Neural progenitor cell (in vitro differentiated cells): Measurements from ENCODE around the gene CREG1. TPM values are rescaled to one million over a fixed set of nuclear protein-coding genes. Genes with fewer than 3 reads are reported as not detected.
A peak's percentile ranks its signal among the peaks of the same experiment; 100 is the strongest.

Experiments
- DNase-seq: peaks from one replicate; pipeline ENCODE4 v3.0.0-alpha.2; 2016; ENCODE audit warnings: low spot score
- H2AFZ ChIP-seq: fragments of 200-600 bp; sonication (generic); replicated peaks from 2 replicates; pipeline ENCODE4 v1.6.1; 2016; ENCODE audit warnings: antibody characterized with exemption
- H3F3A ChIP-seq: fragments of 200-600 bp; sonication (generic); 2 replicates; pipeline ENCODE4 v1.6.1; 2016; ENCODE audit warnings: antibody characterized with exemption, low read depth
- H3K27ac ChIP-seq: fragments of 200-600 bp; sonication (generic); 2 replicates; pipeline ENCODE4 v1.5.1; 2016; ENCODE audit warnings: mild to moderate bottlenecking
- H3K27me3 ChIP-seq: fragments of 200-600 bp; sonication (generic); 2 replicates; pipeline ENCODE4 v1.6.1; 2016; ENCODE audit warnings: mild to moderate bottlenecking, moderate library complexity
- H3K36me3 ChIP-seq: fragments of 200-600 bp; sonication (generic); 2 replicates; pipeline ENCODE4 v1.5.1; 2016
- H3K4me1 ChIP-seq: fragments of 200-600 bp; sonication (generic); 2 replicates; pipeline ENCODE4 v1.6.1; 2016; ENCODE audit warnings: mixed run types
- H3K4me2 ChIP-seq: fragments of 200-600 bp; sonication (generic); 2 replicates; pipeline ENCODE4 v1.6.1; 2016
- H3K4me3 ChIP-seq: fragments of 200-600 bp; sonication (generic); 2 replicates; pipeline ENCODE4 v1.5.1; 2016
- H3K79me2 ChIP-seq: fragments of 200-600 bp; sonication (generic); 2 replicates; pipeline ENCODE4 v1.6.1; 2016; ENCODE audit warnings: low read depth
- H3K9ac ChIP-seq: fragments of 200-600 bp; sonication (generic); 2 replicates; pipeline ENCODE4 v1.6.1; 2016
- H3K9me3 ChIP-seq: fragments of 200-600 bp; sonication (generic); 2 replicates; pipeline ENCODE4 v1.5.1; 2016; ENCODE audit warnings: low read depth
- H4K20me1 ChIP-seq: fragments of 200-600 bp; sonication (generic); 2 replicates; pipeline ENCODE4 v1.6.1; 2016; ENCODE audit warnings: low read depth
- H3K27ac Mint-ChIP-seq: 3 replicates; pipeline ENCODE4 v1.8.0; 2021; ENCODE audit warnings: mixed read lengths
- H3K27me3 Mint-ChIP-seq: 2 replicates; pipeline ENCODE4 v1.8.0; 2022; ENCODE audit warnings: low read depth, mild to moderate bottlenecking, inconsistent platforms, moderate library complexity, mixed read lengths; ENCODE audit not compliant: insufficient read depth
- H3K36me3 Mint-ChIP-seq: 3 replicates; pipeline ENCODE4 v1.8.0; 2021; ENCODE audit warnings: mixed read lengths
- H3K4me1 Mint-ChIP-seq: 3 replicates; pipeline ENCODE4 v1.8.0; 2021; ENCODE audit warnings: mixed read lengths
- H3K4me3 Mint-ChIP-seq: 3 replicates; pipeline ENCODE4 v1.8.0; 2021; ENCODE audit warnings: mild to moderate bottlenecking, moderate library complexity, mixed read lengths
- H3K9me3 Mint-ChIP-seq: 3 replicates; pipeline ENCODE4 v1.8.0; 2020; ENCODE audit warnings: mixed read lengths
- CTCF ChIP-seq: fragments of 200-600 bp; sonication (generic); IDR thresholded peaks from 2 replicates; pipeline ENCODE4 v1.5.1; 2017; ENCODE audit warnings: antibody characterized with exemption, mild to moderate bottlenecking
- EZH2 ChIP-seq: fragments of 200-600 bp; sonication (generic); IDR thresholded peaks from 2 replicates; pipeline ENCODE4 v1.6.1; 2017; ENCODE audit warnings: antibody characterized with exemption, mild to moderate bottlenecking, moderate library complexity
- EZH2phosphoT487 ChIP-seq: fragments of 200-600 bp; sonication (generic); IDR thresholded peaks from 2 replicates; pipeline ENCODE4 v1.6.1; 2017; ENCODE audit warnings: antibody characterized with exemption
- total RNA-seq: library from RNA; depleted of rRNA; stranded (reverse); fragments of >200 nt; gene quantifications from 2 replicates; pipeline ENCODE4 v1.2.3, GENCODE V29; 2015; ENCODE audit warnings: low replicate concordance

CREG1 gene
- 55.6 and 64.2 TPM in 2 replicates for total RNA-seq

DNA sequence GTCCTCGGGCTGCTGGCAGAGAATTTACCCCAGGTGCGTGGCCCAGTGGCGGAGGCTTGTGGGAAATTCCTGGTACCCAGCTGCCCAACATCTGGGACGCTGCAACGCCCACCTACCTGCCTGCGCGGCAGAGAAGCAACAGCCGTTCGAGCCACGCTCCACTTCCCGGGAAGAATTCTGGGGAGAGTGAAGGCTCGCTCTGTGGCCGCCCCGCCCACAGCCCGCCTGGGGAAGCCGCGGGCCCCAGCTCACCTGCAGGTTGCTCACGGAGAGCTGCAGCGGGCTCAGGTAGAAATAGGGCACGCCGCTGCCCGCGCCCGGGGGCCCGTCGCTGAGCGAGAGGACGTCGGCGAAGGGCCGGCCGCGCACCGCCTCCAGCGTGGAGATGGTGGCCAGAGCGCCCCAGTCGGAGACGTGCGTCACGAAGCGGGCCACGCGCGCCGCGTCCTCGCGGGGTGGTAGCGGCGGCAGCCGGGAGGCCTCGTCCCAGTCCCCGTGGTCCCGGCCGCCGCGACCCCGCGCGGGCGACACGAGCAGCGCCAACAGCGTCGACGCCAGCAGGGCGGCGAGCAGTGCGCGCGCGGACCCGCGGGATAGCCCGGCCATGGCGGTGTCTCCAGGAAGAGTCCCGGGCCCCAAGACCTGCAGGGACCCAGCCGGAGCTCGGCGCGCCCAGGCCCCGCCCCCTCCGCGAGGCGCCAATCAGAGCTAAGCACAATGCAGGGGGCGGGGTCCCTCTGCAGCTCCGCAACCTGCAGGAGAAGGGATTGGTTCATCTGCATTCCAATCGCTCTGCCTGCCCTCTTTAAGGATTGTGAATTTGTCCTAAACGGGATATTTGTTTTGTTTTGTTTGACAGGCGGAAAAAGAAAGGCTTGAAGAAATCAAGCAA lies at the start of gene CREG1:
CREG1 (minus strand) TSS at position 627 of the 892 bp plus-strand sequence.
- Histone ChIP-seq H3K27ac (no peak within 1 kb of the TSS), H3K79me2 (peaks cover 9% of the 10 kb centered on the region), H3K27me3 (peaks cover 7% of the 10 kb centered on the region), H3K4me2 (peak within 1 kb of the TSS; percentile 96), H4K20me1 (peaks cover 3% of the 10 kb centered on the region), H3K9ac (peak within 1 kb of the TSS; percentile 48), H3K4me3 (peak within 1 kb of the TSS; percentile 78), H3K9me3 (no peaks in the 10 kb centered on the region), H2AFZ (peak within 1 kb of the TSS; percentile 98), H3K36me3 (no peaks in the 10 kb centered on the region), H3K4me1 (peaks cover 13% of the 10 kb centered on the region), H3F3A (peaks cover 8% of the 10 kb centered on the region)
- TF ChIP-seq CTCF (peak; percentile 15), EZH2 (peak; percentile 47), EZH2phosphoT487 (no peak)
- Mint-ChIP-seq H3K4me1 (peaks cover 22% of the 10 kb centered on the region), H3K9me3 (no peaks in the 10 kb centered on the region), H3K36me3 (peaks cover 4% of the 10 kb centered on the region), H3K27ac (peak within 1 kb of the TSS; percentile 59), H3K4me3 (peak within 1 kb of the TSS; percentile 87), H3K27me3 (peaks cover 7% of the 10 kb centered on the region)
- DNase-seq = peak; percentile 98

- Mint-ChIP-seq H3K36me3 (no peaks in the 10 kb centered on the region), H3K27ac (no peak overlapping the region), H3K4me1 (peaks cover 18% of the 10 kb centered on the region), H3K27me3 (peaks cover 3% of the 10 kb centered on the region), H3K9me3 (peaks cover 23% of the 10 kb centered on the region), H3K4me3 (no peak overlapping the region)
- Histone ChIP-seq H3K27ac (no peak overlapping the region), H3K4me3 (no peak overlapping the region), H3K27me3 (no peaks in the 10 kb centered on the region), H3K9me3 (no peaks in the 10 kb centered on the region), H3K4me2 (no peak overlapping the region), H3K79me2 (no peaks in the 10 kb centered on the region), H3K4me1 (peaks cover 5% of the 10 kb centered on the region), H3K9ac (no peak overlapping the region), H3K36me3 (no peaks in the 10 kb centered on the region), H3F3A (no peaks in the 10 kb centered on the region), H2AFZ (no peak overlapping the region), H4K20me1 (no peaks in the 10 kb centered on the region)
- DNase-seq = no peak
- TF ChIP-seq CTCF (no peak), EZH2phosphoT487 (no peak), EZH2 (no peak)
These were observed 49.3 kb upstream of the CREG1 start for GRCh38 chr1:167602840-167603239.

DNA sequence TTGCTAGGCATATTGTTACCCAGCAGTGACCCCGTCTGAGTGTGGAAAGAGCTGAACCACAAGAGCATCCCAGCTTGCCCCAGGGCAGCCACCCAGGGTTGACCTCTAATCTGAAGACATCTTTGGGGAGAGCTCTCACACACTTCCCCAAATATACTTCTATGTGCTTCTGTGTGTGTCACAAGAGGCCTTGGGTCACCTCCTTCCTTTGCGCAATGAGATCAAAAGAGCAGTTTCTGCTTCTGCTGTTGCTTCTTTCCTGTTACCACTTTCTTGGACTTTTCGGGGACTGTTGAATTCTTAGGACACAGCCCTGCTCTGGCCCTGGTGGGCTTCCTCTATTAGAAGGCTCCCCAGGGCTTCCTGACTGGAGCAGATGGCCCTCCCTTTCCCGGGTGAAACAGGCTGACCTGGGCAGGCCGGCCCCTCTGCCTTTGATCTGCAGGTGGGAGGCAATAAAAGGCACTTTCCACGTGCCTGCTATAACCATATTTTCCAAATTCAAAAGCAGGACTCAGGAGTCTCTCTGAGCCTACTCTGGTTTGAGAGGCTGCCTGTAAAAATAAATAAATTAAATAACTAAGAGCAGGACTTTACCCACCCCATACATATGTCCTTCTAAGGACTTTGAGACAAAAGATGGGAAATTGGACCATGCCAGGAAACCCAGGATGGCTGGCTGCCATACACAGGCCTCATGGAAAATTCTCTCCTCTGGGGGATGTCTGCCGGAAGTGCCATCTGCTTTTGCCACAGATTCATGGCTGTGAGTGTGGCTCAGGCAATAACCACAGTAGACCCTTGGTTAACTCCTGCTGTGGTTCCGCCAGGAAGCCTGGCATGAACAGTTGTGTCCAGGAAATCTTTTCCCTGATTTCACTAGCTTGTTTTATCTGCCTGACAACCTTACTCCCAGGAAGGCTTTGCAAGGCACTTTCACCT lies 48.2 kb upstream of the CREG1 start:
- no peak overlapping the region for H3K4me2 ChIP-seq

More for the DNA sequence above, 48.2 kb upstream of the CREG1 start:
- H3K4me3 Mint-ChIP-seq = no peak overlapping the region
- TF ChIP-seq EZH2 = no peak
- TF ChIP-seq EZH2phosphoT487 = no peak
- TF ChIP-seq CTCF = no peak
- H3K27me3 Mint-ChIP-seq = peaks cover 3% of the 10 kb centered on the region
- H3K9me3 Mint-ChIP-seq = peaks cover 16% of the 10 kb centered on the region
- no peaks in the 10 kb centered on the region for H3K36me3 Mint-ChIP-seq
- Histone ChIP-seq H3K79me2 (no peaks in the 10 kb centered on the region), H2AFZ (peak overlapping the region; percentile 76), H3K4me3 (no peak overlapping the region), H3K9me3 (no peaks in the 10 kb centered on the region), H3K4me1 (peaks cover 5% of the 10 kb centered on the region), H4K20me1 (no peaks in the 10 kb centered on the region), H3K27ac (no peak overlapping the region), H3K27me3 (no peaks in the 10 kb centered on the region), H3F3A (no peaks in the 10 kb centered on the region), H3K36me3 (no peaks in the 10 kb centered on the region), H3K9ac (no peak overlapping the region)
- H3K27ac Mint-ChIP-seq = no peak overlapping the region
- DNase-seq = no peak
- peaks cover 18% of the 10 kb centered on the region for H3K4me1 Mint-ChIP-seq
